RWPE2 (cell line): ENCODE data around the gene ALCAM.
A peak's percentile ranks its signal among the peaks of the same experiment; 100 is the strongest.

Experiments used
- ATAC-seq: fragments of 200-7000 bp; cut with Tn5 transposase; 3 replicates; pipeline ENCODE4 v1.9.1; 2021; ENCODE audit warnings: low read depth
- DNase-seq: peaks from one replicate; pipeline ENCODE4 v3.0.0-alpha.2; 2020; ENCODE audit warnings: low spot score
- H3K27ac ChIP-seq: fragments of 450-650 bp; 2 replicates; pipeline ENCODE4 v1.5.1; 2017; ENCODE audit warnings: mild to moderate bottlenecking; ENCODE audit not compliant: poor library complexity, severe bottlenecking
- H3K27me3 ChIP-seq: fragments of 250-450 bp; sonication (Bioruptor Pico); 2 replicates; pipeline ENCODE4 v1.5.1; 2021; ENCODE audit warnings: mild to moderate bottlenecking, moderate library complexity; ENCODE audit not compliant: insufficient read depth, poor library complexity, severe bottlenecking
- H3K36me3 ChIP-seq: fragments of 250-450 bp; sonication (Bioruptor Pico); 2 replicates; pipeline ENCODE4 v1.5.1; 2020; ENCODE audit warnings: low read depth, mild to moderate bottlenecking, moderate library complexity
- H3K4me1 ChIP-seq: fragments of 250-450 bp; sonication (Bioruptor Pico); 2 replicates; pipeline ENCODE4 v1.5.1; 2021; ENCODE audit warnings: mild to moderate bottlenecking, moderate library complexity; ENCODE audit not compliant: insufficient read depth, poor library complexity, severe bottlenecking
- H3K4me3 ChIP-seq: fragments of 250-450 bp; sonication (Bioruptor Pico); 2 replicates; pipeline ENCODE4 v1.5.1; 2021; ENCODE audit warnings: mild to moderate bottlenecking, moderate library complexity; ENCODE audit not compliant: severe bottlenecking
- H3K9me3 ChIP-seq: fragments of 250-450 bp; sonication (Bioruptor Pico); 2 replicates; pipeline ENCODE4 v1.5.1; 2021; ENCODE audit warnings: mild to moderate bottlenecking, moderate library complexity; ENCODE audit not compliant: severe bottlenecking
- CTCF ChIP-seq: fragments of 450-650 bp; IDR thresholded peaks from one replicate; pipeline ENCODE4 v1.5.1; 2017; ENCODE audit warnings: mild to moderate bottlenecking, moderate library complexity; ENCODE audit not compliant: poor library complexity, severe bottlenecking

ALCAM gene

GRCh38 chr3:105466495-105467404 lies 100.0 kb downstream of the ALCAM start:
- H3K27me3 ChIP-seq, result no peaks in the 10 kb centered on the region
- no peaks in the 10 kb centered on the region for H3K4me1 ChIP-seq
- H3K4me3 ChIP-seq, result no peak overlapping the region
- H3K27ac ChIP-seq, result no peak overlapping the region
- no peaks in the 10 kb centered on the region for H3K36me3 ChIP-seq
- ATAC-seq (no peak), DNase-seq (no peak)
- no peaks in the 10 kb centered on the region for H3K9me3 ChIP-seq
- TF ChIP-seq CTCF, result no peak

GRCh38 chr3:105470851-105471250 lies 104.1 kb downstream of the ALCAM start:
- Histone ChIP-seq H3K36me3 (no peaks in the 10 kb centered on the region), H3K27me3 (no peaks in the 10 kb centered on the region), H3K4me1 (no peaks in the 10 kb centered on the region), H3K9me3 (no peaks in the 10 kb centered on the region), H3K4me3 (no peak overlapping the region), H3K27ac (no peak overlapping the region)
- DNase-seq (no peak), ATAC-seq (no peak)
- TF ChIP-seq CTCF, result no peak

- DNase-seq (no peak), ATAC-seq (peak; percentile 79)
- H3K9me3 ChIP-seq, result no peaks in the 10 kb centered on the region
- TF ChIP-seq CTCF, result no peak
- H3K4me3 ChIP-seq, result no peak overlapping the region
- no peak overlapping the region for H3K27ac ChIP-seq
- H3K36me3 ChIP-seq, result no peaks in the 10 kb centered on the region
- no peaks in the 10 kb centered on the region for H3K4me1 ChIP-seq
- H3K27me3 ChIP-seq, result no peaks in the 10 kb centered on the region
These were observed 107.0 kb downstream of the ALCAM start for GRCh38 chr3:105473521-105474223.

- Histone ChIP-seq H3K4me3 (no peak overlapping the region), H3K36me3 (no peaks in the 10 kb centered on the region; the same call in none of the 2 replicates), H3K27ac (no peak overlapping the region), H3K9me3 (peaks cover 2% of the 10 kb centered on the region), H3K4me1 (no peaks in the 10 kb centered on the region), H3K27me3 (no peaks in the 10 kb centered on the region)
- no peak for ATAC-seq
- no peak for TF ChIP-seq CTCF
- DNase-seq, result no peak
These were observed 114.1 kb downstream of the ALCAM start for GRCh38 chr3:105480768-105481167.

GRCh38 chr3:105483476-105483875 lies 116.8 kb downstream of the ALCAM start:
- DNase-seq, result no peak
- Histone ChIP-seq H3K27me3 (no peaks in the 10 kb centered on the region), H3K27ac (no peak overlapping the region), H3K9me3 (peaks cover 2% of the 10 kb centered on the region), H3K4me1 (no peaks in the 10 kb centered on the region), H3K36me3 (no peaks in the 10 kb centered on the region; the same call in none of the 2 replicates), H3K4me3 (no peak overlapping the region)
- no peak for ATAC-seq
- TF ChIP-seq CTCF, result no peak
